Nephron progenitor cell (in vitro differentiated cells): ENCODE data around the gene ZEB2.
A peak's percentile ranks its signal among the peaks of the same experiment; 100 is the strongest.

ENCODE experiments used
- DNase-seq: peaks from one replicate; pipeline ENCODE4 v3.0.0; 2021
- H3K27ac Mint-ChIP-seq: 2 replicates; pipeline ENCODE4 v1.8.0; 2021; ENCODE audit warnings: mild to moderate bottlenecking, moderate library complexity, mixed read lengths
- H3K27me3 Mint-ChIP-seq: 2 replicates; pipeline ENCODE4 v1.8.0; 2021; ENCODE audit warnings: mild to moderate bottlenecking, low read depth, mixed read lengths; ENCODE audit not compliant: poor library complexity
- H3K36me3 Mint-ChIP-seq: 2 replicates; pipeline ENCODE4 v1.8.0; 2021; ENCODE audit warnings: low read depth, mixed read lengths
- H3K4me1 Mint-ChIP-seq: 2 replicates; pipeline ENCODE4 v1.8.0; 2021; ENCODE audit warnings: mixed read lengths
- H3K4me3 Mint-ChIP-seq: 2 replicates; pipeline ENCODE4 v1.8.0; 2021; ENCODE audit warnings: mild to moderate bottlenecking, moderate library complexity, mixed read lengths
- H3K9me3 Mint-ChIP-seq: 2 replicates; pipeline ENCODE4 v1.8.0; 2021; ENCODE audit warnings: mild to moderate bottlenecking, moderate library complexity, mixed read lengths
- CTCF ChIP-seq: fragments of 200-600 bp; sonication (generic); IDR thresholded peaks from 2 replicates; pipeline ENCODE4 v1.5.0; 2021; ENCODE audit warnings: antibody characterized with exemption

Gene ZEB2

DNA sequence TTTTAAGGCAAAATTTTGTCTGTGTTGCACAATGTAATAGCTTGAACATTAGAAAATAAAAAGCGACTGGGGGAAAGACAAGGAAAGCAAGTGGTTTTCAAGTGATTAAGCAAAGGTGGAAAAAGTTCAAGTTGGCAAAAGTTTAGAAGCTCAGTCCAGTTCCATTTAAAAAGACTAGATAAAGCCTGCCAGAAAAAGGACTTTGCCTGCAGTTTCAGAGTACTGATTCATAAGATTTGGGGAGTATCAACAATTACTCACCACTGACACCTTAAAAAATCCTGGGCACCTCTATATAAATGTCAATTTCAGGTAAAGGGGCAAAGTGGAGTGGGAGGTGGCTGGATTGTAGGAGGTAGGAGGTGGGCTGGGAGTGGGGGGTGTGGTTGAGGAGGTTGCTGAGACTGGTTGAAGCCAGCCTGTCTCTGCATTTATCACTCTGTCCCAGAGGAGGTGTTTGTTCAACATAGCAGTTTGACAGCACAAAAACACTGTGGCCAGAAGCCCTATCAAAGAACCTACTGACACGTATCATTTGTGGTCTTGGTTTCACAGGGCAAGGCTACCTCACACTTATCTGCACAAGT lies 14.6 kb downstream of the ZEB2 start:
- peaks cover 100% of the 10 kb centered on the region for H3K4me1 Mint-ChIP-seq
- H3K36me3 Mint-ChIP-seq, result peaks cover 10% of the 10 kb centered on the region
- no peak for TF ChIP-seq CTCF
- H3K27ac Mint-ChIP-seq, result peak overlapping the region; percentile 40
- DNase-seq, result peak; percentile 59
- peak overlapping the region; percentile 75 for H3K4me3 Mint-ChIP-seq
- H3K9me3 Mint-ChIP-seq, result no peaks in the 10 kb centered on the region
- peaks cover 3% of the 10 kb centered on the region for H3K27me3 Mint-ChIP-seq

DNA sequence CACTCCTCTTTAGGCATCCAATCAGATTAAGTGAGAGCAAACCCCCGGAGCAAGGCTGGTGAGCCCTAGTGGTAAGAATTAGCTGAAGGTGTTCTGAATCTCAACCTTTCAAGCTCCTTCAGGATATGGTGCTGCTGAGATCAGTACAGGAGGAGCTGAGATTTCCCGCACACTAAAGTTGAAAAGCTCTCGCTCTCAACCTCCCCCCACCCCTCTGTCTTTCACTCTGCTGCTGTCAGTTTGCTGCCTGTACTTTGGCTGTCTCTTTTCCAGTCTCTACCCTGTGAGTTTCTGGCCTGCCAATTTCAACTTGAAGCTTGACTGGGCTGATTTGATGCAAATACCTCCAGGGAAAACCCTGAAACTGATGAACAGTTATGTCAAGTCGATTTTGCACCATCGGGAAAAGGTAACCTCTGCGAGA lies 15.7 kb downstream of the ZEB2 start:
- Mint-ChIP-seq H3K36me3 (peaks cover 10% of the 10 kb centered on the region), H3K9me3 (no peaks in the 10 kb centered on the region), H3K4me3 (peak overlapping the region; percentile 75), H3K4me1 (peaks cover 89% of the 10 kb centered on the region), H3K27ac (peak overlapping the region; percentile 80), H3K27me3 (peaks cover 3% of the 10 kb centered on the region)
- no peak for TF ChIP-seq CTCF
- no peak for DNase-seq

- no peak for DNase-seq
- TF ChIP-seq CTCF, result no peak
- Mint-ChIP-seq H3K27ac (peak overlapping the region; percentile 61), H3K4me3 (peak overlapping the region; percentile 64), H3K27me3 (peaks cover 3% of the 10 kb centered on the region), H3K4me1 (peaks cover 87% of the 10 kb centered on the region), H3K9me3 (no peaks in the 10 kb centered on the region), H3K36me3 (peaks cover 17% of the 10 kb centered on the region)
Measured at GRCh38 chr2:144503242-144503641, 16.7 kb downstream of the ZEB2 start.

- H3K9me3 Mint-ChIP-seq, result no peaks in the 10 kb centered on the region
- no peak for DNase-seq
- TF ChIP-seq CTCF, result no peak
- peak overlapping the region; percentile 44 for H3K4me3 Mint-ChIP-seq
- peaks cover 20% of the 10 kb centered on the region for H3K36me3 Mint-ChIP-seq
- peaks cover 84% of the 10 kb centered on the region for H3K4me1 Mint-ChIP-seq
- H3K27ac Mint-ChIP-seq, result peak overlapping the region; percentile 95
- H3K27me3 Mint-ChIP-seq, result peaks cover 3% of the 10 kb centered on the region
Measured at GRCh38 chr2:144502369-144502768, 17.6 kb downstream of the ZEB2 start.

- Mint-ChIP-seq H3K4me3 (no peak overlapping the region), H3K27ac (peak overlapping the region; percentile 95), H3K4me1 (peaks cover 84% of the 10 kb centered on the region), H3K27me3 (peaks cover 3% of the 10 kb centered on the region), H3K9me3 (no peaks in the 10 kb centered on the region), H3K36me3 (peaks cover 25% of the 10 kb centered on the region)
- no peak for DNase-seq
- no peak for TF ChIP-seq CTCF
Measured at GRCh38 chr2:144501627-144502026, 18.3 kb downstream of the ZEB2 start.

DNA sequence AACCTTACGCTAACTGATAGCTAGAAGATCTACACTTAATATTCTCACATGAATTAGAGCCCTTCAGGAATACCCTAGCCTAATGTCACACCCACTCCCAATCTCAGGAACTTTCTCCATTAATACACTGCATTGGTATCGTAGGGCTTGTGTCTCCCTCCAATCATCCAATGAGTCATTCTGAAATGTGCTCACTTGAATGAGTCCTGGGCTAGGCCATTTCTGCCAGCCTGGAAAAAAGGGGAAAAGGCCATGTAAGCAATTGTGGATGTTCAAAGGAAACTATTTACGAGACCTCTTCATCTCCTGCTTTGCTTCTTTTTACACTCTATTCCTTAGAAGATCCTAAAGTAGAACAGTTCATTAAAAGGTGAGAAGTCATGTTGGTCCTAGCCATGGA lies 18.8 kb downstream of the ZEB2 start:
- Mint-ChIP-seq H3K4me3 (no peak overlapping the region), H3K4me1 (peaks cover 84% of the 10 kb centered on the region), H3K36me3 (peaks cover 25% of the 10 kb centered on the region), H3K27ac (peak overlapping the region; percentile 37), H3K27me3 (peaks cover 3% of the 10 kb centered on the region), H3K9me3 (no peaks in the 10 kb centered on the region)
- TF ChIP-seq CTCF, result no peak
- no peak for DNase-seq
